DMS114 treated with DMSO at 0.1 percent for 48 hours (cell line): ENCODE measurements around the gene CNNM4.
A peak's percentile ranks its signal among the peaks of the same experiment; 100 is the strongest.

Experiments used
- DNase-seq: peaks from one replicate; lab custom pipeline; 2025; ENCODE audit not compliant: unreplicated experiment; lab: John Stamatoyannopoulos, UW

CNNM4 gene

DNA sequence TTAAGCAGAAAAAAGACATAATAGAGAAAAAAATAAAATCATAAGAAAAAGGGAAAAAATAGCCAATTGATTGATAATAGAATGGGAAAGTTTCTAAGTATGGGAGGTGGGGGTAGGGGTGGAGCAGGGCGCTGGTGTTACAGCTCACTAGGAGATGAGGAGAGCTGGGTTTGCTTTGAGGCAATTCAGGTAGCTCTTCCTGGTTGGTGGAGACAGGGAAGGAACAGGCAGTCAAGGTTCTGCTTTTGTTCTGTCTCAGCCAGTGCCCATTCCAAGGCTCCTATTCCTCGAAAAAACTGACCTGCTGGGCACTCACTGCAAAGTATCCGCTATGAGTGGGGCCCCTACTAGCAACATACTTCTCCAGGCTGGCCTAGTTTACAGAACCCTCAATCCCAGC, 1.7 kb upstream of the CNNM4 start:
- no peak for DNase-seq

DNA sequence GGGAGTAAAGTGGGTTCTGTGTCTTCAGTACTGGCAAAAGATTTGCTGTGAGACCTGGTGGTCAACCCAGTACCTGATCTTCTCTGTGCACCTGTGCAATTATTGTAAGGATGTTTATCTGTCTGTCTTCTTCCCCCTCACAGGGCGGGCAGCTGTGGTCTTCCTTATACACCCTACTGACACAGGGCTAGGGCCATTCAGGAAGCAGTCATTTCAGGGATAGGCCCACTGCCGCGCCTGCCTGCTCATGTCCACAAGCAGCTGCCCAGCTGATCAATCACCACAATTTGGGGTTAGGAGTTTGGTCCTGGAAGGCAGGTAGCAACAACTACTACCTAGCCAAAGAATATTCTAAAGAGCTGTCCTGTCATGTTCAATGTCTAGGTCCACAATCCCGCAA, 1.2 kb upstream of the CNNM4 start:
- DNase-seq: no peak

DNA sequence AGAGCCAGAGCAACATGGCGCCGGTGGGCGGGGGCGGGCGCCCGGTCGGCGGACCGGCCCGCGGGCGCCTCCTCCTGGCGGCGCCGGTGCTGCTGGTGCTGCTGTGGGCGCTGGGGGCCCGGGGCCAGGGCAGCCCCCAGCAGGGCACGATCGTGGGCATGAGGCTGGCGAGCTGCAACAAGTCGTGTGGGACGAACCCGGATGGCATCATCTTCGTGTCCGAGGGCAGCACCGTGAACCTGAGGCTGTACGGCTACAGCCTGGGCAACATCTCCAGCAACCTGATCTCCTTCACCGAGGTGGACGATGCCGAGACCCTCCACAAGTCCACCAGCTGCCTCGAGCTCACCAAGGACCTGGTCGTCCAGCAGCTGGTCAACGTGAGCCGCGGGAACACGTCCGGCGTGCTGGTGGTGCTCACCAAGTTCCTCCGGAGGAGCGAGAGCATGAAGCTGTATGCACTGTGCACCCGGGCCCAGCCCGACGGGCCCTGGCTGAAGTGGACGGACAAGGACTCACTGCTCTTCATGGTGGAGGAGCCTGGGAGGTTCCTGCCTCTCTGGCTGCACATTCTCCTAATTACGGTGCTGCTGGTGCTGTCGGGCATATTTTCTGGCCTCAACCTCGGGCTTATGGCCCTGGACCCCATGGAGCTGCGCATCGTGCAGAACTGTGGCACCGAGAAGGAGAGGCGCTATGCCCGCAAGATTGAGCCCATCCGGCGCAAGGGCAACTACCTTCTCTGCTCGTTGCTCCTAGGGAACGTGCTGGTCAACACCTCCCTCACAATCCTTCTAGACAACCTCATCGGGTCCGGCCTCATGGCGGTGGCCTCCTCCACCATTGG, 507 bp downstream of the CNNM4 start:
- peak; percentile 40 for DNase-seq

DNA sequence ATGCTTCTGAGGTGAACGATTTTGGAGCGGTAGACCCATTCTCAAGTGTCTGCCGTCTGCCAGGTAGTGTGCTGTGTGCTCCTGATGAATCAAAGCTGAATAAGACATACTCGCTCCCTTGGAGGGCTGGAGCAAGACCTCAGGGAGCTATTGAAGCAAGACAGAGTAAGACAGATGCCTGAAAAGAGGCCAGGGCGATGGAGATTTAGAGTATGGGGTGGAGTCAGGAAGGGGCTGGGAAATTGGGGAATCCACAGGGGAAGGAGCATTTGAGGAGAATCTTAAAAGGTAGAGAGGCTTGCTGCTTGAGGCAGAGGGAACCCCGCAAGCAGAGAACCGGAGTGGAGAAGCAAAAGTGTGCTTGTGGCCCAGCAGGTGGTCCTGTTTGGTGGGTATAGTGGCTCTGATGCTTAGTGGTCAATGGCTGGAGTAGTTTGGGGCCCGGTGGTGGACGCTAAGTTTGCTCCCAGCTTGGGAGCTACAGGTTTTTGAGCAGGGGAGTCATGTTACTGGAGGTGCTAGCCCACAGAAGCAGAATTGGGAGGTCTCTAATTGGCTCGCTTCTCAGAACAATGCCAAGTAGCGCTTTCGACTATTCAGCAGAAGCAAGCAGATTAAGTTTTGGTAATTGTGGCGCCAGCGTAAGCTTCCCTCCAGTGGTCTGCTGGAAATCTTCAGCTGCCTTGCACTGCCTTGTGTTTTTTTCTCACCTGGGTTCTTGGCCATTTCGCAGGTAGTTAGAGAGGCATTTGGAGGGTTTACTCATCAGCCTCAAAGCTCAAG, 2.0 kb downstream of the CNNM4 start:
- DNase-seq: peak; percentile 22

DNA sequence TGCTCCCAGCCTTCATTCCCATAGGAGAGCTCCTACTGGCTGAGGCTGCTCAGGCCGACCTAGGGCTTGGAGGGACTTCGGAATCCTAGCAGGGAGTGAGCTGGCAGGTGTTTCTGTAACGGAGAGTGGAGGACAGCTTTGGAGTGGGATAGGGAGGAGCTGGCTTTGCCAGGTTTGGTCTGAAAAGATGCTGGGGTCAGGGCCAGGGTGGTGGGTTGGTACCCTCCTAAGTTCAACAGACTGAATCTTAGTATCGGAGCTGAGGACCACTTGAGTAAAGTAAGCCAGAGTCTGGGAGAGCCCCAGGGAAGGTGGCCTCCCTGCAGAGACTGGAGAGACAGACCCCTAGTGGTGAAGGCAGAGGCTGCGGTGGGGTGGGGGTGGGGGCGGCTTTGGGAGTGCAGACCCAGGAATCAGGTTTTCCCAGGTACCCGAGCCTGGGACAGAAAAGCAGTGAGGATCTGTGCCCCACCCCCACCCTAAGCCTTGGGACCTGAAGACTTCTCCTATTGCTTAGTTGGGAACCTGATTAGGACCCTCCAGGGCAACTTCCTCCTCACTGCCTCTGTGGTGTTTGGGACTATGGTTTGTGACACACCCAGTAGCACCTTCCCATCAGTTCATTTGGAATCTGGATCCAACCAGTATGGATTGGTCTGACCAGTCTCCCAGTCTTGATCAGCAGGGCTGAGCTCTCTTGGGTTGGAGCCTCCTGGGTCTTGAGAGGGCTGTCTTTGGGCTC, 3.0 kb downstream of the CNNM4 start:
- DNase-seq: peak; percentile 41

DNA sequence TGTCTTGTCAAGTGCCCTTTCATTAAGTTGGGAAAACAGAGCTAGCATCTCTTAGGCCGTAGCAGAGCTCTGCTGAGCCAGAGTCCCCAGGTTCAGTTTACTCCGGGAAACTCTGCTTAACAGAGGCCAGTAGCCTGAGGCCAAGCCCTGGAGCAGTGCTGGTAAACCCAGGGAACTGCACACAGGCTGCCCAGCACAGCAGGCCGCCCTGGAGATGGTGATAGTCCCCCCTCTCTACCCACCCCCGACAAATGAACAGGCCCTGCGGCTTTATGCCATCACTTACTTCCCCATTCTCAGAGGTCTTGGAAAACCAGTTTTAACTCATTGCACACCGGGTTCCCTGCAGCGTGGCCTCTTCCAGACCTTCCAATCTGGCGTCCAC, 3.5 kb downstream of the CNNM4 start:
- no peak for DNase-seq

DNA sequence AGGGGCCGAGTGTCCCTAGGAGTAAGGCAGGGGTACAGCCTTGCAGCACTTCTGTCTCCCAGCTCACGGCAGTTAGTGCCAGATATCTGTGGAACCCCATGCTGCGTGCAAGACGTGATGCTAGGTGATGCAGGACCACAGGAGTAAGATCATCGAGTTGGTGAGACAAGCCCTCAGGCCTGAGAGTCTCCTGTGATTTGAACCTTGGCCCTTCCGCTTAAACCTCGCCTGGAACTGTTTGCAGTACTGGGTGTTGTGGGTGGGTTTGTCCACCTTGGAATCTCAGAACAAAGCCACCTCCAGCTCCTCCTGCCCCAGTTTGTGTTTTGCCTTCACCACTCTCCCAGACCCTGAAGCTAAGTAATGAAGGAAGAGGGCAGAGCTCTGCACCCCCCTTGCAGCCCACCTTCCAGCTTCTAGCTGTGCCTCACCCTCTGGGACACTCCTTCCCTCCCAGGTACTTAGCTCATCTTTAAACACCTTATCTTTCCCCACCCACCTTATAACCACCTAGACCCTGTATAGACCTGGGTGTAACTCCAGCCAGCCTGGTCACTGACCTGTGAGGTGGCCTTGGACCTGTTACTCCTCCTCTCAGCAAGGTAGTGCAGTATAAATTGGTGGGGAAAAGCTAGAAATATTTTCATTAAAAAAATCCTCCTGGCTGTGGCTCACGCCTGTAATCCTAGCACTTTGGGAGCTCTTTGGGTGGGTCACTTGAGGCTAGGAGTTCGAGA, 6.6 kb downstream of the CNNM4 start:
- DNase-seq: no peak

DNA sequence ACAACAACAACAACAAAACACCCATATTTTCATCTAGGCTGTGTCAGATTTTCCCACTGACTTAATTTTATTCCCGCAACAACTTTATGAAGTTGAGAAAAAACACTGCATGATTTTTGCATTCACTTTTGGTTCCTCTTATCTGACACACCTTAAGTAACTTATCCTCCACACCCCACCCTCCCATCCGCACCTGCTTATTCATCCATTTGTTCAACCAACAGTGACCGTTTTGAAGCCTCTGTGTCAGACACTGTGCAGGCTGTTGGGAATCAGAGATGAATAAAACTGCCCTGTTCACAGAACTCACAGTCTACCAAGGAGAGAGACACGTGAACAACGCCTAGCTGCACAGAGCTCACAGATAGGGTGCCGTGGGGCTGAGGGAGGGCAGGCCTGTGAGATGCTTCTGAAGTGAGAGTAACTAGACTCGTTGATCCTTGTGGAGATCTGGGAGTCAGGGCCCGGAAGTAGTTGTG, 7.4 kb downstream of the CNNM4 start:
- DNase-seq: no peak

DNA sequence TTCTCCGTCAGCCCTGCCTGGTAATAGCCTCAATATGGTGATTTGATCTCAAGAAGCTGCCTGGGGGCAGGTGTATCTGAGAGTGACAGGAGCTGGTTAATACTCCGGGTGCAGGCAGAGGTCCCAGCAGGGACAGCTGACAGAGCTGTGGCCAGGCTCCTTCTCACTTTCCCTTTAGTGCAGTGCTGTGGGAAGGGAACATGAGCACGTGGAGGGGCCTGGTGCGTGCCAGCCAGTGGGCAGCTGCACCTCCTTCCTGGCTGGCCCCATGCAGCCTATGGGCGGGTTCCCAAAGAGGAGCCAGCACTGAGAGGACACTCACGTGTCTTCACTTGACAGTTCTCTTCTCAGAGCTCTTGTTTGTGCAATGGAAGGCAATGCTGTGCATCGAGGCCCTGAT, 9.1 kb downstream of the CNNM4 start:
- no peak for DNase-seq

DNA sequence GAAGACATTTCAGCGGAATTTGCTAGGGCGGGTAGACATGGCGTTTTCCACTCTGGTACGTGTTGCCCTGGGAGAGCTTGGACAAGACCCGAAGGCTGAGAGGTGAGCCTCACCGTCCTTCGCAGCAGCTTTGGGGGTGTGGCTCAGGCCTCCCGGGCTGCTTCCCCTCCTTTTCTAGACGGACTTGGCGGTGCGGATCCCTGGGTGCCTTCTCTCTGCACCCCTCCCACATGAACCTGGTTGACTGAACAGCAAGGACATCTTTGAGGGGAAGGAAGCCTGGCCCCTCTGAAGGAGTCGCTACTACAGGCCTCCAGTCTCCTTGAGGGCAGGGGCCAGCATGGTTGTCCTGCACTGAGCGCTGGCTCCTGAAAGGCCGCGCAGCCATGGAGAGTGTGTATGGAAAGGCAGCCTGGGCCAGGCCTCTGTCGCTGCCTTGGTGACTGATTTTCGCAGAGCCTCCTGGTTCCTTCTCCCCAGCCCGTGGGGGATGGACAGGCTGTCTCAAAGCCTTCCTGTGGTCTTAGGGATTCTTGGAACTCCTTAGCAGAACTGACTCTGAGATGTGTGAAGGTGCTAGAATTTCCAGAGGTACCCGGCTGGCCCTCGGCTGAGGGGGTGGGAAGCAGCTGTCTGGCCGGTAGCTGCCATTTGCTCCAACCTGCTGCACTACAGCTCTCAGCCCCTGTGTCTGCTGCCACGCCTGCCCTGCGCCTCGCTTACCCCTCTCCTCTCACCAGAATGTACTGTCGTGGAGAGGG, 9.9 kb downstream of the CNNM4 start:
- no peak for DNase-seq

DNA sequence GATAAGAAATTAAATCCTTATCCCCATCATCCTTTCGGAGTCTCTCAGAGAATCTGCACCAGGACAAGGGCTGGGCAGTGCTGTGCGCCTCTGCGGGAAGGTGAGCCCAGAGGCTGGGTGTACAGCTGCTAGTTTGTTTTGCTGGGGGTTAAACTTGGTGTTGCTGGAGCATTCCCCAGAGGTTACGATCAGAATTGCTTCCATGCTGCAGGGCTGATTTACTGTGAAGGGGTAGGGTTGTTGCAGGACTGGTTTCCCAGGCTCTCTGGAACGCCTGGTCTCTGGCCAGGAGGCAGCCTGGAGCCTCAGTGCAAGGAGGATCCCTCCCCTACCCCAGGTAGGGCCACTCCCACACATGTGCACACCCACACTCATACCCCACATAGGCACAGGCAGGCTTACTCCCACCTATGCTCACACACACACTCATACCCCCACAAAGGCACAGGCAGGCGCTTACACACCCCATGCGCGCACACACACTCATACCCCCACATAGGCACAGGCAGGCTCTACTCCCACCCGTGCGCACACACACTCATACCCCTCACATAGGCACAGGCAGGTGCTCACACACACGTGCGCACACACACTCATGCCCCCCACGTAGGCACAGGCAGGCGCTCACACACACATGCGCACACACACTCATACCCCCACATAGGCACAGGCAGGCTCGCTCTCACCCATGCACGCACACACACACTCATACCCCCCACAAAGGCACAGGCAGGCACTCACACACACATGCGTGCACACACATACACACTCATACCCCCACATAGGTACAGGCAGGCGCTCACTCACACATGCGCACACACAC, 11.3 kb downstream of the CNNM4 start:
- no peak for DNase-seq

DNA sequence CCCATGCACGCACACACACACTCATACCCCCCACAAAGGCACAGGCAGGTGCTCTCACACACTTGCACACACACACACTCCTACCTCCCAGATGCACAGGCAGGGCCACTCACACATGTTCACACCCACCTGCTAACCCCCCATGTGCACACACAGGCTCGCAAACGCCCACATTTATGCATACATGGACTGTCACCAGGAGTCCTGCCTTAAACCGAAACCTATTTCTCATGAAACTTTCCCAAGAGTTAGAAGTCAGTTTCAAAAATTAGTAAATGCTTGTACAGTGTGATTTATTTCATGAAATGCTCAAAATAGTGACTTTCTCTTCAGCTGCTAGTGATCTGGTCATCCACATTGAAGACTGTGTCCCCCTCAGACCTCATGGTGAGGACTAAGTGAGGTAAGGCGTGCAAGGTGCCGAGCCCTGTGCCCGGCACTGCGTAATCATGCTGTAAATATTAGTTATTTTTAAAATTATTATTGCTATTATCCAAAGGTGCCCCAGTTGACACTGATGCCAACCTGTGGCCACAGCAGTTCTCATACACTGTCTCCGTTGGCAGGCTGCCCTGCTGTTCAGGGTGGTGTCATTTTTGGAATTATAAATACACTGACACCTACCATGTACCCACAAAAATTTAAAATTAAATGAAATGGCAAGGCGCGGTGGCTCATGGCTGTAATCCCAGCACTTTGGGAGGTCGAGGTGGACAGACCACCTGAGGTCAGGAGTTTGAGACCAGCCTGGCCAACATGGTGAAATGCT, 12.4 kb downstream of the CNNM4 start:
- DNase-seq: no peak

DNA sequence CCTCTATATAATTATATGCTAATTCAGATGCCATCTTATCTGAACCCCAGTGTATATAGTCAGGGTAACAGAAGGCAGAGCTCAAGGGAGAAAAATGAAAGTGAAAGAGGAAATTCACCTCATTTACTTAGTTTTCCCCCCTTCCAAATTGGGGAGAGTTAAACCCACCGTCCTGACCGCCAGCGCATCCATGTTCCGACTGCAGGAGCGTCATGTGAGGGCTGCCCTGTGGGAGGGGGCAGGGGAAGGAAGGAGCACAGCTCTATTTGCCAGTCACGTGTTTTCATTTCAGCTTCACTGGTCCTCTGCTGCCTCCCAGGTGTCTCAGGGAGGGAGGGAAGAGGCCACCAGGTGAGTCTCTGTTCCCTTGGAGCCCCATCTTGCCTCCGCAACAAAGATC, 13.2 kb downstream of the CNNM4 start:
- no peak for DNase-seq

DNA sequence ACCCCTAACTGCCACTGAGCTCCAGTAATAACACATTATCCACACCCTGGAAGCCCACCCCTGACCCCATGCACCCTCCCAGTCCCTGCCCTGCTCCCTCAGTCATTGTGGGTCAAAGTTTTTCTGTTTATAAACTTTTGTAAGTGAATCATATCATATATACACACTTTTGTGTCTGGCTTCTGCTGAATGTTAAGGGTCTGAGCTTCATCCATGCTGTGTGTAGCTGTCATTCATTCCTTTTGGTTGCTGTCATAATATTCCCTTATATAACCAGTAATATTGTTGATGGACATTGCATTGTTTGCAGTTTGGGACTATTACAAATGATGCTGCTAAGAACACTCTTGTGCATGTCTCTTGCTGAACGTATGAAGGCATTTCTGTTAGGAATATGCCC, 14.5 kb downstream of the CNNM4 start:
- DNase-seq: no peak

DNA sequence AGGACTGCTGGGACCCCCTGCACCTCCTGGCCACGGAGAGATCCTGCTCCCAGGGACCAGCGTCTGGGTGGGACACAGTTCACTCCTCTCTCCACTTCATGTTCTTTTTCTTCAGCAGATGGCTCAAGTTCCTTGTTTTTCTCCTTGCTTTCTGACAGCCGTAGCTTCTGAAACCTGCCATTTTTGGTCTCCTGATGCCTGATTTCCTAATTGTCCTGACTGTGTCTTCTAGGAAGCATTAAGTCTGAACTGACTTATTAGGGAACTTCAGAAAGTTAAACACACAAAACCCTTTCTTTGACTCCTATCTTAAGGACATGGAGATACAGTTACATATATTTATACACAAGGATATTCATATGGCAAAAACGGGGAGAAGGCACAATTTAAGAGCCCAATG, 22.7 kb downstream of the CNNM4 start:
- DNase-seq: no peak

DNA sequence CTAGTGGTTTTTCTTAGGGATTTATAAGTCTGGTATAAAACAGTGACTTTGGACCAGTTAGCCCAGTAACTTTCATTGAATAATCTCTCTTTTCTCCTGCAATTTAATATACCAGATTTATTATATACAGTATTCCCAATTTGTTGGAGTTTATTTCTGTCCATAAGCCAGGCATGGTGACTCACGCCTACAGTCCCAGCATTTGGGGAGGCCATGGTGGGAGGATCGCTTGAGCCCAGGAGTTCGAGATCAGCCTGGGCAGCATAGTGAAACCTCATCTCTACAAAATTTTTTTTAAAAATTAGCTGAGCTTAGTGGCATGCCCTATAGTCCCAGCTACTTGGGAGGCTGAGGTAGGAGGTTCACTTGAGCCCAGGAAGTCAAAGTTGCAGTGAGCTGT, 26.7 kb downstream of the CNNM4 start:
- DNase-seq: no peak

DNA sequence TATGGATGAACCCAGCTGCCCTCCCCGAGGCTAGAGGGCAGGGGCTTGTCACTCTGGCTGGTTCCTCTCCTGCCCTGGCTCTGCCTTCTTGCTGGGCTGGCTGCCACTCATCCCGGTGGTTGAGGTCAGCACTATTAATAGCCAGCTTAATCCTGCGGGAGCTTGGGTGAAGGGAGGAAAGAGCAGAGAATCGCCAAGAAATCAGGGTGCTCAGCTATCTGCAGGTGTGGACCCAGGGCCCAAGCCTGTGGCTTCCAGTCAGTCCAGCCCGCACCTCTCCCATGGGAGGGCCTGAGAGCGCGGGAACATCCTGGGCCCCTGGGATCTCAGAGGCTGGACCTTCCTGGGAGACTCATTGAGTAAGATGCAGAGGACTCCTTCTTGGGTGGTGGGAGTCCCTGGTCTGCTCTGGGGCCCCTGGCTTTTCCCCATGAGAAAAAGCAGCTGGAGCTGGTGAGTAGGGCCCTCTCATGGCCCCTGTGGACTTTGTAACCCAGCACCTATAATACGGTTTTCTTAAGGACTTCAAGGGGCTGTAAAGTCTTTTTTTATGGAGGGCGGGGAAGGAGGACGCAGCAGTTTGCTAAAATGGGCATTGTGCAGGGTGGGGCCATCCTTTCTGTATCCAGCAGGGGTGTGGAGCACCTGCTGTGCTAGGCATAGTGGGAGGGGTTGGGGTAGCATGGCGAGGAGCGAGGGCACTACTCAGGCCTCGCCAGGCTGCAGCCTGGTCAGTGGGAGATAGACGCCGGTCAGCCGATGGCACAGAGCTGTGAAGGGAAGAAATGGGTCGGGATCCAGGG, 27.9 kb downstream of the CNNM4 start:
- no peak for DNase-seq

DNA sequence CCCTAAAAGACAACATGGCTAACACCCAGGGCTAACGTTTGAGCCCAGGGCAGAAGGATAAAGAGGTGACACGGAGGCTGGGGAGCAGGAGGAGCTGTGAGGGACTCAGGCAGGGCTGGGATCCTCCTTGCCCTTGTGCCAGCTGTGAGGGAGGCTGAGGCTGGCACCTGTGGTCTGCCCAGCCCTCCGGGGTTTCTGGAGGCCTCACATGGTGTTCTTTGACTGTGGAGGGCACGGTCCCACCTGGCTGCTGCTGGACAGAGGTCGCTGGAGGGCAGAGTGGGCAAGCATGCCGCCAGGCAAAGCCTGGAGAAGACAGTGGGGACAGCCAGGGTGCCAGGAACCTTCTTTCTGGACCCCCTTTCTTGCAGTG, 28.5 kb downstream of the CNNM4 start:
- DNase-seq: no peak
